Cardiac muscle cell (in vitro differentiated cells and primary cell): ENCODE data around the gene FBXO15. TPM values are rescaled to one million over a fixed set of nuclear protein-coding genes. Genes with fewer than 3 reads are reported as not detected.

Experiments used
- DNase-seq, 2 donors: peaks; one replicate each; pipeline versions ENCODE4 v3.0.0 to v3.0.0-alpha.2; 2010 to 2017; ENCODE audit warnings: low read depth in 1 of 2, low spot score in 1 of 2
- H3K27ac ChIP-seq: fragments of 200-600 bp; sonication (generic); 2 replicates; pipeline ENCODE4 v1.5.1; 2016
- H3K27me3 ChIP-seq: fragments of 200-600 bp; sonication (generic); 2 replicates; pipeline ENCODE4 v1.6.0; 2016; ENCODE audit warnings: control low read depth
- H3K36me3 ChIP-seq: fragments of 200-600 bp; sonication (generic); 2 replicates; pipeline ENCODE4 v1.5.1; 2016; ENCODE audit warnings: control low read depth
- H3K4me1 ChIP-seq: fragments of 200-600 bp; sonication (generic); 2 replicates; pipeline ENCODE4 v1.8.1; 2017; ENCODE audit warnings: low read depth, mild to moderate bottlenecking, mixed run types
- H3K4me3 ChIP-seq: fragments of 200-600 bp; sonication (generic); 2 replicates; pipeline ENCODE4 v1.5.1; 2016; ENCODE audit warnings: mild to moderate bottlenecking
- H3K9me3 ChIP-seq: fragments of 200-600 bp; sonication (generic); 2 replicates; pipeline ENCODE4 v1.5.1; 2017; ENCODE audit warnings: low read depth, mild to moderate bottlenecking, control low read depth
- polyA plus RNA-seq: library from polyadenylated mRNA; unstranded; fragments of >200 nt; fragmentation: Nextera tagmentation; extraction: Ambion mirVana; gene quantifications from 2 replicates; pipeline ENCODE4 v1.2.1, GENCODE V29; 2016
- total RNA-seq: library from RNA; depleted of rRNA; stranded (reverse); fragments of >200 nt; gene quantifications from 2 replicates; pipeline ENCODE4 v1.2.3, GENCODE V29; 2016
- TF ChIP-seq, protein P1 (sequence below): IDR thresholded peaks from 2 replicates; pipeline ENCODE4 v1.5.1; 2012; ENCODE audit warnings: low read depth, mild to moderate bottlenecking, low read length

FBXO15 gene
- total and polyA plus RNA-seq, 2 experiments from 2014 or later: 3.5 to 4.6 TPM

DNA sequence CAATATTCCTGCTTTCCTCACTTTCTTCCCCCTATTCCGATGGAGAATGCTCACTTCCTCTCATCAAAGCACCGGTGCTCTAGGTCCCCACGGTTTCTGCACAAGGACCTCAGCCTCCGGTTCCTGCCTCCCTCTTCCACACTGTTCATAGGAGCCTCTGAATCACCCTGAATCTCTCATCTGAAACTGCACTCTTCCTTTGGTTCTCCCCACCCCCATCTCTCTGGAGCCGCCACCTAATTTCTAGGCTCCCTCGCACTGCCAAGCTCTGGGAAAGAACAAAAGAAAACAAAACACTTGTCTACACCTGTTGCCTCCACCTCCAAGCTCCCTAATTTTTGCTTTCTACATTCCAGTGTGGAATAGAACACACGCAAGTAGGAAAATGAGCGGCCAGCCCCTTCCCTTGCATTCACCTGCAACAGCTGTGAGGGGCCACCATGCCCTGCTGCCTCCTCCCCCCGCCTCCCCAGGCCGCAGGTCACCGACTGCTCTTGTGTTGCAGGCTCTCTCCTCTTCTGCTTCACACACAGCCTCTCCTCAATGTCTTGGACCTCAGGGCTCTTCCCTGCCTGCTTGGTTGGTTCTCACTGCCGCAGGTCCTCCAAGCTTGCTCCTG, 9.6 kb downstream of the FBXO15 start:
- no peak for DNase-seq
- Histone ChIP-seq H3K27ac (no peak overlapping the region), H3K4me1 (peaks cover 2% of the 10 kb centered on the region), H3K27me3 (no peaks in the 10 kb centered on the region), H3K36me3 (no peaks in the 10 kb centered on the region), H3K9me3 (no peaks in the 10 kb centered on the region), H3K4me3 (no peak overlapping the region)
- TF ChIP-seq, protein P1, sequence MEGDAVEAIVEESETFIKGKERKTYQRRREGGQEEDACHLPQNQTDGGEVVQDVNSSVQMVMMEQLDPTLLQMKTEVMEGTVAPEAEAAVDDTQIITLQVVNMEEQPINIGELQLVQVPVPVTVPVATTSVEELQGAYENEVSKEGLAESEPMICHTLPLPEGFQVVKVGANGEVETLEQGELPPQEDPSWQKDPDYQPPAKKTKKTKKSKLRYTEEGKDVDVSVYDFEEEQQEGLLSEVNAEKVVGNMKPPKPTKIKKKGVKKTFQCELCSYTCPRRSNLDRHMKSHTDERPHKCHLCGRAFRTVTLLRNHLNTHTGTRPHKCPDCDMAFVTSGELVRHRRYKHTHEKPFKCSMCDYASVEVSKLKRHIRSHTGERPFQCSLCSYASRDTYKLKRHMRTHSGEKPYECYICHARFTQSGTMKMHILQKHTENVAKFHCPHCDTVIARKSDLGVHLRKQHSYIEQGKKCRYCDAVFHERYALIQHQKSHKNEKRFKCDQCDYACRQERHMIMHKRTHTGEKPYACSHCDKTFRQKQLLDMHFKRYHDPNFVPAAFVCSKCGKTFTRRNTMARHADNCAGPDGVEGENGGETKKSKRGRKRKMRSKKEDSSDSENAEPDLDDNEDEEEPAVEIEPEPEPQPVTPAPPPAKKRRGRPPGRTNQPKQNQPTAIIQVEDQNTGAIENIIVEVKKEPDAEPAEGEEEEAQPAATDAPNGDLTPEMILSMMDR: no peak

DNA sequence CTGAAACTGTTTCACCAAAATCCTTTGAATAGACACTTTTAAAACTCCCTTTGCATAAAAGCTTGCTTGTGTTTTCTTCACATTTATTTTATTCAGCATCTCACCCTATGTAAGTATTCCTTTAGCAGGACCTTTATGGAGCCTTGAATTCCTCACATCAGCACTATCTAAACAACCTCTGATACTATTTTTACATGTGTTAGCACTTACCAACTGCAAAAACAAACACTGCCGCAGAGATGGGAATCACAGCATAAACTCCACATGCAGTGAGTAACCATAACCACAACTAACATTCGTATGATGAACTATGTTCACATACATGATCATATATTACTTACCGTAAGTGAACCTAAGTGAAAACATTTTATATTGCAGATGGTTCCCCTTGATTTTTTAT, 15.4 kb downstream of the FBXO15 start:
- H3K27me3 ChIP-seq: no peaks in the 10 kb centered on the region
- H3K27ac ChIP-seq: no peak overlapping the region
- H3K4me1 ChIP-seq: no peaks in the 10 kb centered on the region
- DNase-seq: no peak
- no peaks in the 10 kb centered on the region for H3K9me3 ChIP-seq
- no peaks in the 10 kb centered on the region for H3K36me3 ChIP-seq
- TF ChIP-seq, protein P1: no peak
- H3K4me3 ChIP-seq: no peak overlapping the region

DNA sequence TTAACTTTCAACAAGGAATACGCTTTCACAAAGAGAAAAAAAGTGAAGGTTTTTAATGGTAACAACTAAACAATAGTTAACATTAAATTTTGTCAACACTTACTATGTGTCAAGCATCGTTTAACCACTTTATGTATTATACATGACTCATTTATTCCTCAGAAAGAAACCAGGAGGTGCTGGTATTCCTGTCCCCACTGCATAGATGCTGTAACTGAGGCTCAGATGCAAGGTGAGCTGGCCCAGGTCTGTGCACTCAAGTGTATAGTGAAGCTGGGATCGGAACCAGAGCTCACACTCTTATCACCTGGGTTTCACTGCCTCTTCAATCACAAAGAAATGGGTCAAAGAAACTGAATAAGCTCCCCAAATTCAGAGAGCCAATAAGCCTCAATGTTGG, 16.5 kb downstream of the FBXO15 start:
- H3K27ac ChIP-seq: no peak overlapping the region
- H3K36me3 ChIP-seq: no peaks in the 10 kb centered on the region
- no peaks in the 10 kb centered on the region for H3K4me1 ChIP-seq
- no peaks in the 10 kb centered on the region for H3K9me3 ChIP-seq
- no peak for DNase-seq
- H3K4me3 ChIP-seq: no peak overlapping the region
- no peaks in the 10 kb centered on the region for H3K27me3 ChIP-seq
- TF ChIP-seq, protein P1: no peak

DNA sequence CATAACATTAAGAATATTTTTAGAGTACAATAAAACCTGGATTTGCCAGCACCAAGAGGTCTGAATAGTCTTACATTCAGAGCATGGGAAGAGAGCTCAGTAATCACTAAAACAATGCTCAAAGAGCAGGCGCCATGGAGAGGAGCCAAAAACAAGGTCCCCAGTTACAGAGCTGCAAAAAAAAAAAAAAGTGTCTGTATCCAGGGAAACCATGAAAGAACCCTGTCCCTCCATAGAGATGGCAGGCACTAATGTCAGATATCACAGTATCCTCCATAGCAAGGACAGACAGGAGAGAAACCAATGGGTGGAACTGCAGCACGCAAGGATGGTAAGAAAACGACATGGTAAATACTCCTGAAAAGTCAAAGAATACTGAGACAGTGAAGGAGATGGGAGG, 19.5 kb downstream of the FBXO15 start:
- Histone ChIP-seq H3K4me1 (no peaks in the 10 kb centered on the region), H3K36me3 (no peaks in the 10 kb centered on the region), H3K9me3 (no peaks in the 10 kb centered on the region), H3K27ac (no peak overlapping the region), H3K4me3 (no peak overlapping the region), H3K27me3 (no peaks in the 10 kb centered on the region)
- TF ChIP-seq, protein P1: no peak
- DNase-seq: no peak

DNA sequence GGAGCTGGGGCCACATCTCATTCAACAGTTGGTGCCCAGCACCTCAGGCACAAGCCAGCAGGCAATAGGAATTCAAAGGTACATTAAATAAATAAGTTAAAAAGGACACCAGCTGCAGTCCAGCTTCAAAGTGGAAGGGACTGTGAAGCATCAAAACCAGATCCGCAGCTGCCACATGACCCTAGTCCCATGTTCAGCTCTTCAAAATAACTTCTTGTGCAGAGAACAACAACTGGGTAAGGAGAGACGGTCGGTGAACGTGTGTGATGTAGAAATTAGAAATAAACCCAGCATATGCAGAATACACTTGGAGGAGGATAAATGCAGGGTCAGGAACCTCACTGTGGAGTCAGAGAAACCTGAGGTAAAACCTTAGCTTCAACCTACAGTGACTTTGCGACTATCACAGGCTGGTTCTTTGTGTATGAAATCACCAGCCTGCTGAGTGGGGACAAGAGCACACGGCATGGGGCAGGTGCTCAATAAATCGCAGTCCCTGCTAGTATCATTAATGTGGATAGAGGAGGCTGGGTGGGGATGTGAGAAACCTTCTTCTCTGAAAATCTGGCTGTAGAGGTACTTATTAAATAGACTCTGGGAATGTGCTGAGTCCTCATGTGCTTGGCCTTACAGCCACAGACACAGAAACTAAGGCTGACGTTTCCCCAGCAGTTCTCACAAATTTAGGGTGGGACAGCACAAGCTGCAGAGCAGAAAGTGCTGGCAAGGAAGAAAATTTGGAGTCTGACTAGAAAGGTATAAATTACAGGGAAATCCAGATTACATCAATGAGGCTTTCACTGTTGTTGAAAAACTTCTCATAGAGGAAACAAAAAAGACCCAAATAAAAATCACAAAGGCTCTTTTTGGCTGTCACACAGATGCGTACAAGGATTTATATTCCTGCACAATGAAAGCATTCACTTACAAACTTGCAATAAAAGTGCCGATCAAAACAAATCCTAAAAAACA, 20.7 kb downstream of the FBXO15 start:
- Histone ChIP-seq H3K4me1 (no peaks in the 10 kb centered on the region), H3K27ac (no peak overlapping the region), H3K27me3 (no peaks in the 10 kb centered on the region), H3K36me3 (no peaks in the 10 kb centered on the region), H3K9me3 (no peaks in the 10 kb centered on the region), H3K4me3 (no peak overlapping the region)
- DNase-seq: no peak
- TF ChIP-seq, protein P1: no peak
